ENCODE results near the gene KLRC1.
"Not testable (repeated sequence)": the region's sequence is repeated elsewhere in the genome, so short reads cannot be mapped to it uniquely, and the experiment has no call there.

Gene KLRC1

GRCh38 chr12:10422159-10422558, 31.0 kb downstream of the KLRC1 start:
- not testable (repeated sequence) for DNase-seq (ENCODE audit: low read depth in 2 of 2, low spot score in 1 of 2)

GRCh38 chr12:10420334-10420733, 32.8 kb downstream of the KLRC1 start, which contains the start of gene KLRC3:
Gene KLRC3 (minus strand): TSS chr12:10420595. CDS start chr12:10420550, 45 bp downstream.
- DNase-seq (ENCODE audit: low read depth in 2 of 2, low spot score in 1 of 2): not testable (repeated sequence)

- DNase-seq (ENCODE audit: low read depth in 2 of 2, low spot score in 1 of 2): no peak
Measured at GRCh38 chr12:10409392-10409791, 43.8 kb downstream of the KLRC1 start, which contains the start of gene KLRC4. Gene KLRC4 (minus strand): TSS chr12:10409757. CDS start chr12:10409575, 182 bp downstream.

- no peak for DNase-seq (ENCODE audit: low read depth in 2 of 2, low spot score in 1 of 2)
Measured at GRCh38 chr12:10408842-10409241, 44.3 kb downstream of the KLRC1 start.

GRCh38 chr12:10406725-10407124, 46.5 kb downstream of the KLRC1 start:
- DNase-seq (ENCODE audit: low read depth in 2 of 2, low spot score in 1 of 2): no peak

GRCh38 chr12:10405294-10405693, 47.9 kb downstream of the KLRC1 start:
- no peak for DNase-seq (ENCODE audit: low read depth in 2 of 2, low spot score in 1 of 2)

GRCh38 chr12:10404798-10405197, 48.4 kb downstream of the KLRC1 start:
- DNase-seq (ENCODE audit: low read depth in 2 of 2, low spot score in 1 of 2): no peak

GRCh38 chr12:10400829-10401228, 52.3 kb downstream of the KLRC1 start:
- DNase-seq (ENCODE audit: low read depth in 2 of 2, low spot score in 1 of 2): no peak

GRCh38 chr12:10398168-10398567, 55.0 kb downstream of the KLRC1 start:
- no peak for DNase-seq (ENCODE audit: low read depth in 2 of 2, low spot score in 1 of 2)

- DNase-seq (ENCODE audit: low read depth in 2 of 2, low spot score in 1 of 2): no peak
Measured at GRCh38 chr12:10397296-10397695, 55.9 kb downstream of the KLRC1 start.

- DNase-seq (ENCODE audit: low read depth in 2 of 2, low spot score in 1 of 2): not testable (repeated sequence)
Measured at GRCh38 chr12:10396176-10396575, 57.0 kb downstream of the KLRC1 start.

Data from stimulated activated CD8-positive, alpha-beta memory T cell treated with anti-CD3 and anti-CD28 coated beads, Interleukin-4, amount 100 ng/mL, for 4 hours (primary cell).